Measurements from ENCODE around the gene TMEM208. TPM values are rescaled to one million over a fixed set of nuclear protein-coding genes. Genes with fewer than 3 reads are reported as not detected.
A peak's percentile ranks its signal among the peaks of the same experiment; 100 is the strongest.

The TMEM208 gene
- total RNA-seq, 2 experiments from 2014 or later, result 32.3 to 39.7 TPM

- H3K4me1 Mint-ChIP-seq, result peaks cover 49% of the 10 kb centered on the region
- peak overlapping the region; percentile 87 for H3K4me3 Mint-ChIP-seq
- peaks cover 12% of the 10 kb centered on the region for H3K27me3 Mint-ChIP-seq
- no peaks in the 10 kb centered on the region for H3K9me3 Mint-ChIP-seq (ENCODE audit: low read depth)
- DNase-seq (peak; percentile 72), ATAC-seq (peak; percentile 1)
- H3K27ac Mint-ChIP-seq, result peak overlapping the region; percentile 93
- CTCF ChIA-PET, result interaction anchor here (0.6 to 5.8 kb wide), 16 partner anchors 14 to 506 kb away, joined by 3 to 41 read pairs (median 4); partner anchors contain the start of genes E2F4, ELMO3, MATCAP1 and TMEM208
- no peaks in the 10 kb centered on the region for H3K36me3 Mint-ChIP-seq
These were observed 19.8 kb downstream of the TMEM208 start for GRCh38 chr16:67246756-67247191.

- DNase-seq, result peak; percentile 99
- Mint-ChIP-seq H3K4me1 (peaks cover 45% of the 10 kb centered on the region), H3K9me3 (ENCODE audit: low read depth) (no peaks in the 10 kb centered on the region), H3K4me3 (peak within 1 kb of the TSS; percentile 87), H3K27me3 (peaks cover 12% of the 10 kb centered on the region), H3K27ac (peak within 1 kb of the TSS; percentile 93), H3K36me3 (no peaks in the 10 kb centered on the region)
- ATAC-seq, result peak; percentile 74
- CTCF ChIA-PET, result interaction anchor here (0.6 to 5.8 kb wide), 19 partner anchors 13 to 505 kb away, joined by 3 to 41 read pairs (median 5); partner anchors contain the start of genes E2F4, ELMO3, FBXL8 and TMEM208
These were observed 20.5 kb downstream of the TMEM208 start, which contains the start of gene FHOD1 for GRCh38 chr16:67247192-67248072. Gene FHOD1 (minus strand): TSS chr16:67247481. CDS start chr16:67247410, 71 bp downstream.

GRCh38 chr16:67248073-67248400 lies 21.1 kb downstream of the TMEM208 start:
- CTCF ChIA-PET, result interaction anchor here (0.7 to 5.8 kb wide), 16 partner anchors 13 to 230 kb away, joined by 3 to 41 read pairs (median 4); partner anchors contain the start of genes E2F4, ELMO3, FBXL8 and TMEM208
- no peaks in the 10 kb centered on the region for H3K36me3 Mint-ChIP-seq
- peak overlapping the region; percentile 93 for H3K27ac Mint-ChIP-seq
- H3K9me3 Mint-ChIP-seq (ENCODE audit: low read depth), result no peaks in the 10 kb centered on the region
- peaks cover 12% of the 10 kb centered on the region for H3K27me3 Mint-ChIP-seq
- ATAC-seq (no peak), DNase-seq (no peak)
- peak overlapping the region; percentile 87 for H3K4me3 Mint-ChIP-seq
- peaks cover 43% of the 10 kb centered on the region for H3K4me1 Mint-ChIP-seq

- H3K27me3 Mint-ChIP-seq, result peaks cover 12% of the 10 kb centered on the region
- no peaks in the 10 kb centered on the region for H3K36me3 Mint-ChIP-seq
- CTCF ChIA-PET, result interaction anchor here (0.7 to 5.8 kb wide), 16 partner anchors 12 to 354 kb away, joined by 3 to 41 read pairs (median 3); partner anchors contain the start of genes B3GNT9, E2F4, FBXL8 and TMEM208
- ATAC-seq (peak; percentile 15), DNase-seq (peak; percentile 56)
- H3K4me1 Mint-ChIP-seq, result peaks cover 40% of the 10 kb centered on the region
- H3K9me3 Mint-ChIP-seq (ENCODE audit: low read depth), result no peaks in the 10 kb centered on the region
- peak within 1 kb of the TSS; percentile 87 for H3K4me3 Mint-ChIP-seq
- peak within 1 kb of the TSS; percentile 93 for H3K27ac Mint-ChIP-seq
These were observed 21.7 kb downstream of the TMEM208 start, which contains the start of gene SLC9A5 for GRCh38 chr16:67248401-67249177. Gene SLC9A5 (plus strand): TSS chr16:67248979. CDS start chr16:67249015, 36 bp downstream.

DNA sequence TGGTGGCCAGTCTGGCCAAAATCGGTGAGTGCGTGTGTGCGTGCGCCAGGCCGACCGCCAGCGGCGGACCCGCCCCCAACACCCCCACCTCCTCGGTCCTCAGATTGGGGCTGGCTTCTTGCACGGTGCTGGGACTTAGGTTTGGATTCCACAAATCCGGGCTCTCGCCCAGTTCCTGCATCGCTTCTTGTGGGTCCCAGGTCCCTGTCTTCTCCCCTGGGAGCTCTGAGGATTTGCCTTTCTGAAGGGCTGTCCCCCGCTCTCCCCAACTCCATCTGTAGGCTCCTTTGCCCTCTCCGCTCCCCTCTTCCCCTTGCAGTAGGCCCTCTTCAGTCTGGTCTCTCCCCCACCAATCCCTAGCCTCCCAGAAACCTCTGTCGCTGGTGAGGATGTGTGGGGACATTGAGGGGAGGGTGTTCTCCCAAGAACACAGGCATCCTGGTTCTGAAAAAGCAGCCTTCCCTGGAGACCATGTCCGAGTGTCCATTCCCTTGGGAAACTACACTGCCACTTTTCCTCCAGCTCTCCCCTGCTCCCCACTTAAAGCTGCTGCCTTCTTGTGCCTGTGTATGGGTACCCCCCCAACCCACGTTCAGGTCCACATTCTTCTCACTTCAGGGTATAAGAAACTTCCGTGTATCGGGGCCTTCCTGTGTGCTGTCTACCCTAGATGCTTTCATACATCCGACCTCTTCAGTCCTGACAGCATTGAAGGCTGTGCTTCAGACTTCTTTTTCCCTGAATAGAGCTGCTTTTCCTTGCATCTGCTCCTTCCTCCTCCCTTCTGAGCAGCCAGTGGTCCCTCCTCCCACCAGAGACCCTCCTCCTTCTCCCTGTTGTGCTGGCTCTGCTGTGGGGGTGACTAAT lies 22.5 kb downstream of the TMEM208 start:
- CTCF ChIA-PET, result interaction anchor here (0.7 to 5.8 kb wide), 13 partner anchors 11 to 354 kb away, joined by 3 to 30 read pairs (median 3); partner anchors contain the start of genes B3GNT9, FBXL8 and TRADD
- Mint-ChIP-seq H3K36me3 (no peaks in the 10 kb centered on the region), H3K27ac (peak overlapping the region; percentile 32), H3K4me3 (peak overlapping the region; percentile 87), H3K4me1 (peaks cover 32% of the 10 kb centered on the region), H3K27me3 (peaks cover 12% of the 10 kb centered on the region), H3K9me3 (ENCODE audit: low read depth) (no peaks in the 10 kb centered on the region)
- ATAC-seq, result no peak
- DNase-seq, result no peak

DNA sequence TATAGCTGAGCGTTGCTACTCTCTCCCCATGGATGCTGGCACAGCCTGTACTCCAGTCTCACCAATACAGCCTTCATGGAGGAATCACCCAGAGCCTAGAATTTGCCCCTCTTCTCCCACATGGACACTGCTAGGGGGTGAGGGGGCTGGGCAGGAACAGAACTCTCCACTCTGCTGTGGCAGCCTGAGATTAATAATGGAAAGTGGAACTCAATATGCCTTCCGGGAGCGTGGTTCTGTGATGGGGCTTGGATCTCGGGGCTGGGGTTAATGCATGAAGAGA lies 23.1 kb downstream of the TMEM208 start:
- no peak for ATAC-seq
- Mint-ChIP-seq H3K27me3 (peaks cover 12% of the 10 kb centered on the region), H3K4me3 (peak overlapping the region; percentile 87), H3K27ac (peak overlapping the region; percentile 3), H3K9me3 (ENCODE audit: low read depth) (no peaks in the 10 kb centered on the region), H3K36me3 (no peaks in the 10 kb centered on the region), H3K4me1 (peaks cover 26% of the 10 kb centered on the region)
- CTCF ChIA-PET, result interaction anchor here (0.9 to 5.8 kb wide), 7 partner anchors 11 to 355 kb away, joined by 3 to 30 read pairs (median 3); partner anchors contain the start of genes FBXL8 and TRADD
- no peak for DNase-seq

GRCh38 chr16:67252609-67253497 lies 25.9 kb downstream of the TMEM208 start:
- H3K27me3 Mint-ChIP-seq, result peaks cover 12% of the 10 kb centered on the region
- no peaks in the 10 kb centered on the region for H3K9me3 Mint-ChIP-seq (ENCODE audit: low read depth)
- no peak overlapping the region for H3K27ac Mint-ChIP-seq
- no peak for DNase-seq
- no peak for ATAC-seq
- no peak overlapping the region for H3K4me3 Mint-ChIP-seq
- no peaks in the 10 kb centered on the region for H3K36me3 Mint-ChIP-seq
- H3K4me1 Mint-ChIP-seq, result peaks cover 15% of the 10 kb centered on the region
- CTCF ChIA-PET, result interaction anchor here (0.7 to 1.5 kb wide), 2 partner anchors 11 to 268 kb away, joined by 3 to 4 read pairs; no protein-coding TSS in a partner anchor

DNA sequence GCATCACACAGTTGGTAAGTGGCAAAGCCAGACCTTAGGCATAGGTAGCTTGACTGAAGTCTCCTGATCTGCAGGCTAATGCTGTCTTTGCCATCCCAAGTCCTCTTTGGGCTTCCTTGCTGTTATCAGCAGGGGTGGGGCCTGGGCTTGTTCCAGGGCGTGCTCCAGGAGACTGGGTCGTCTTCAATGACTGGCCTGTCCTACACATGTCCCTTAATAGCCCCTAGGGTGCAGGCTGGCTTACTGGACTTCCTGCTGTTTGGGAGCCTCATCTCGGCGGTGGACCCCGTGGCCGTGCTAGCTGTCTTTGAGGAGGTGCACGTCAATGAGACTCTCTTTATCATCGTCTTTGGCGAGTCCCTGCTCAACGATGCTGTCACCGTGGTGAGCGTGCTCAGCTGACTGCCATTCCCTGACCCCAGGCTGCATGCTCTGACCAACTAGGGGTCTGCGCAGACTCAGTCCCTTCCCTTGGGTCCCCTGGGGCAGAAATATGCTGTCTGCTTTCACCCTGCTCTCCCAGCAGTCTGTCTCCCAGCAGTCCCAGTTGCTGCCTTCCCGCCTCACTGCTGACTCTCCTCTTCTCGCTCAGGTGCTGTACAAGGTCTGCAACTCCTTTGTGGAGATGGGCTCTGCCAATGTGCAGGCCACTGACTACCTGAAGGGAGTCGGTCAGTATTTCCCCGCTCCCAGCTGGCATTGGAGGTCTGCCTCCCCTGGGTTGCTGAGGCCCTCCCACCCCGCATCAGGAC lies 28.0 kb downstream of the TMEM208 start:
- ATAC-seq (no peak), DNase-seq (no peak)
- Mint-ChIP-seq H3K27ac (no peak overlapping the region), H3K36me3 (no peaks in the 10 kb centered on the region), H3K4me3 (no peak overlapping the region), H3K9me3 (ENCODE audit: low read depth) (no peaks in the 10 kb centered on the region), H3K27me3 (peaks cover 4% of the 10 kb centered on the region), H3K4me1 (peaks cover 2% of the 10 kb centered on the region)
- CTCF ChIA-PET, result no interaction called here

GRCh38 chr16:67255553-67256221 lies 28.8 kb downstream of the TMEM208 start:
- Mint-ChIP-seq H3K27ac (no peak overlapping the region), H3K27me3 (no peaks in the 10 kb centered on the region), H3K4me1 (no peaks in the 10 kb centered on the region), H3K9me3 (ENCODE audit: low read depth) (no peaks in the 10 kb centered on the region), H3K4me3 (no peak overlapping the region), H3K36me3 (no peaks in the 10 kb centered on the region)
- CTCF ChIA-PET, result interaction anchor here (0.8 to 1.1 kb wide), 2 partner anchors 9 to 12 kb away, joined by 3 to 4 read pairs; no protein-coding TSS in a partner anchor
- no peak for ATAC-seq
- DNase-seq, result no peak

- Mint-ChIP-seq H3K27ac (no peak overlapping the region), H3K9me3 (ENCODE audit: low read depth) (no peaks in the 10 kb centered on the region), H3K27me3 (no peaks in the 10 kb centered on the region), H3K36me3 (no peaks in the 10 kb centered on the region), H3K4me3 (no peak overlapping the region), H3K4me1 (no peaks in the 10 kb centered on the region)
- ATAC-seq (no peak), DNase-seq (no peak)
- CTCF ChIA-PET, result interaction anchor here (0.8 to 1.1 kb wide), 2 partner anchors 8 to 11 kb away, joined by 3 to 4 read pairs; no protein-coding TSS in a partner anchor
These were observed 29.8 kb downstream of the TMEM208 start for GRCh38 chr16:67256701-67257230.

Data from activated CD8-positive, alpha-beta memory T cell treated with anti-CD3 and anti-CD28 coated beads, Interleukin-2, amount 10 ng/mL, durations not matched to agents 7 days and 5 days (primary cell).